ENCODE results near the gene CENPI. TPM values are rescaled to one million over a fixed set of nuclear protein-coding genes. Genes with fewer than 3 reads are reported as not detected.

Gene CENPI
- total and polyA plus RNA-seq, 10 of the 15 experiments (the other 5 are each of a cell fraction or from before 2014, with no cell fraction given): 6.9 to 25.8 (median 17.5) TPM

GRCh38 chrX:101108284-101108683, 10.3 kb downstream of the CENPI start:
- intact Hi-C loops (cut with micrococcal nuclease; ENCODE audit: unreplicated experiment) (no loop called here), in situ Hi-C loops (cut with MboI) (no loop called here)
- FAIRE-seq: no peak
- no peak for DNase-seq (ENCODE audit: low read depth, low spot score)
- no TSS peak for BruUV-seq (replicated peaks)
- H3K4me3 ChIP-seq: no peak overlapping the region
- no peaks in the 10 kb centered on the region for H3K36me3 ChIP-seq (ENCODE audit: control insufficient read depth in 2 of 2, insufficient read depth in 2 of 2, low read length in 1 of 2)
- H3K4me1 ChIP-seq (ENCODE audit: control insufficient read depth, insufficient read depth, low read length): no peaks in the 10 kb centered on the region
- H3K27me3 ChIP-seq (replicated peaks in 1 of 2; ENCODE audit: control insufficient read depth in 2 of 2, insufficient read depth in 2 of 2, low read length in 1 of 2): no peaks in the 10 kb centered on the region
- H4K20me1 ChIP-seq (ENCODE audit: control insufficient read depth, insufficient read depth): no peaks in the 10 kb centered on the region
- ChIA-PET CTCF (no interaction called here), RAD21 (ENCODE audit: unreplicated experiment) (no interaction called here), SMC1A (ENCODE audit: uncharacterized antibody, unreplicated experiment) (no interaction called here), POLR2A (interaction anchor here (1.2 kb wide), 1 partner anchor 11 kb away, joined by 3 read pairs; the partner anchor contains the start of gene CENPI)
- no peak overlapping the region for H3K27ac ChIP-seq (ENCODE audit: control insufficient read depth, insufficient read depth)
- no peak overlapping the region for H3K9ac ChIP-seq (ENCODE audit: control insufficient read depth, insufficient read depth, low read length)
- no peak overlapping the region for H3K4me2 ChIP-seq (ENCODE audit: control insufficient read depth, insufficient read depth)
- WGBS (ENCODE audit: insufficient coverage, insufficient replicate concordance, low lambda C conversion rate, missing lambda C conversion rate): 66% methylated on average over 4 of the region's 4 CpGs
- TF ChIP-seq RAD21 (IDR thresholded peaks at IDR 0.05; ENCODE audit: insufficient read depth, low read depth, low read length) (no peak), ZZZ3 (IDR thresholded peaks at IDR 0.05; ENCODE audit: control insufficient read depth, insufficient read length, low read depth) (no peak), SMAD1 (IDR thresholded peaks at IDR 0.05; ENCODE audit: low read depth, partially characterized antibody) (no peak), MLLT1 (IDR thresholded peaks at IDR 0.05) (no peak), YY1 (IDR thresholded peaks at IDR 0.05; ENCODE audit: low read depth, low read length) (no peak), CBX5 (IDR thresholded peaks at IDR 0.05; ENCODE audit: low read depth) (no peak), NR2C2 (IDR thresholded peaks at IDR 0.05; ENCODE audit: borderline replicate concordance, control insufficient read depth, insufficient read length, low read depth) (no peak), TCF3 (IDR thresholded peaks at IDR 0.05; ENCODE audit: borderline replicate concordance, insufficient read depth, low read depth, low read length) (no peak), ZBED1 (IDR thresholded peaks at IDR 0.05; ENCODE audit: borderline replicate concordance) (no peak), CBFB (IDR thresholded peaks at IDR 0.05; ENCODE audit: low read depth) (no peak), ELK1 (IDR thresholded peaks at IDR 0.05; ENCODE audit: low read depth, low read length) (no peak), RFX5 (IDR thresholded peaks at IDR 0.05; ENCODE audit: low read depth, low read length) (no peak), NR2F1 (conservative IDR thresholded peaks at IDR 0.05) (no peak), HCFC1 (IDR thresholded peaks at IDR 0.05; ENCODE audit: low read length) (no peak), SMARCA5 (IDR thresholded peaks at IDR 0.05) (no peak), ZNF384 (IDR thresholded peaks at IDR 0.05; ENCODE audit: borderline replicate concordance, low read depth, low read length) (no peak), POU2F2 (IDR thresholded peaks at IDR 0.05; ENCODE audit: borderline replicate concordance, low read depth, low read length) (no peak), ZNF274 (IDR thresholded peaks at IDR 0.05; ENCODE audit: insufficient read depth, insufficient read length) (no peak), ZBTB33 (IDR thresholded peaks at IDR 0.05) (no peak), NBN (IDR thresholded peaks at IDR 0.05) (no peak)
- H3K79me2 ChIP-seq (ENCODE audit: control insufficient read depth, insufficient read depth, low read length): no peaks in the 10 kb centered on the region
- ATAC-seq: no peak
- H2AFZ ChIP-seq (ENCODE audit: control insufficient read depth, low read depth, low read length): no peak overlapping the region
- H3K9me3 ChIP-seq (replicated peaks; ENCODE audit: control insufficient read depth, insufficient read depth, low read length): no peaks in the 10 kb centered on the region

All from GM12878 (cell line).